GM21717 (cell line): ENCODE results near the gene TELO2.

Source experiments
- ATAC-seq: cut with Tn5 transposase; IDR thresholded peaks from one replicate; pipeline ENCODE4 v1.9.1; 2021; ENCODE audit warnings: mild to moderate bottlenecking, moderate library complexity; ENCODE audit not compliant: unreplicated experiment

TELO2 gene

DNA sequence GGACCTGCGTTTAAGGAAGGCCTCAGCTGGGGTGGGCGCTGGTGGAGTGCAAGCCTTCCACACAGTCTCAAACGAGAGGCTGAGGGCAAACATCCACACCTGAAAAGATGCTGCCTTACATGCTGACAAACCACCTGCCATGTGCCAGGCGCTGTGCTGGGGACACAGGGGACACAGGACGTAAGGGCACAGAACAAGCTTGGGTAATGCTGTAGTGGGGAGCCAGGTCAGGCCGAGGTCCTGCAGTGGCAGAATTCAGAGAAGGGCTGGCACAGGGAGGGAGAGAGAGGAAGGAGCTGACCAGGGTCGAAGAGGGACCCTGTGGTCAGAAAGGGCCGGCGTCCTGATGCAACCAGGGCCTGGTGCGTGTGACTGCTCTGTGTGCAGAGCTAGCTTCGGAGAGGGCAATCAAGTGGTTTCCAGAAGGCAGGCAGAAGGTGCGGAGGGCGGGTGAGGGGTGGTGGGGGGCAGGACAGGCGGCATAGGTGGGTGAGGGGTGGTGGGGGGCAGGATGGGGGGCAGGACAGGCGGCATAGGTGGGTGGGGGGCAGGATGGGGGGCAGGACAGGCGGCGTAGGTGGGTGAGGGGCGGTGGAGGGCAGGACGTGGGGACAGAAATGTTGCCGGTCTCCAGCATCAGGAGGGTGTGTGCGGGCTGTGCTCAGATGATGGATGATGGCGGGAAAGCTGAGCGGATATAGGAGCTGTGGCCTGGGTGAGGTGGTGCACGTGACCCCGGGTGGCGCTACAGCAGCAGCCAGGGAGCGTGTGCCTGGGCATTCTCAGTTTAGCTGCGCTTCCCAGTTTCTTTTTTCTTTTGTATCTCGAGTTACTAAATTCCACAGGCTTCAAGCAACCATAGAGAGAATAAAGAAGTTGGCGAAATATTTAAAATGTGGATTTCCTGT is 18.8 kb downstream of the TELO2 start:
- no peak for ATAC-seq

DNA sequence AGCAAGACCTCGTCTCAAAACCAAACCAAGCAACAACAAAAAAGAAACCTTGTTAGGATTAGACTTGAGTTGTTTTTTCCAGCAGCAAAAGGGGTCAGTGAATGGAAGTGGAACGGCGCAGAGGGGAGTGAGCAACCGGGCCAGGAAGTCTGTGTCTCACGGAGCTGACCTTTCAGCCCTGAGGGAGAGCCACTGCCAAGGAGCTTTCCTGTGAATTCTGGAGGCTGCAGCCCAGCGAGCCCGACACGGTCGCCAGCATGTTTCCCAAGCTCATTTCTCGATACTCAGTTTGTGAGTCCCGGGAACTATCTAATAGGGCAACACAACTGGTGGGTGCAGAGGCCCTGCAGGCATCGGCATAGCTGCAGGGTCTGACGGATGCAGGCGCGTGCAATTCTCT is 19.6 kb downstream of the TELO2 start:
- ATAC-seq, result no peak

DNA sequence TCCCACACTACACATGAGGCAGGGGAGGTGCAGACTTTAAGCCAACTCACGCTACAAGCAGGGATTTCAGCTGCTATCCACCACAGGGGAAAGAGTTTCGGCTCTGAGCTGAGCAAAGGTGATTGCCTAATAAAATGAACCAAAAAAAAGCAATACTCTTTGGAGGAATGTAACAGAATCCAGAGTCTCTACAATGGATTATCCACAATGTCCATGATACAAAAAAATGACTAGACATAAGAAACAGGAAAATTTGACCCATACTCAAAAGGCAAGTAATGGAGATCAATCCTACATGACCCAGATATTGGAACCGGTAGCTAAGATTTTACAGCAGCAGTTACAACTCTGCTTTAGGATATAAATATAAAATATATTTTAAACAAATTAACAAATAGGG is 21.3 kb downstream of the TELO2 start:
- no peak for ATAC-seq

DNA sequence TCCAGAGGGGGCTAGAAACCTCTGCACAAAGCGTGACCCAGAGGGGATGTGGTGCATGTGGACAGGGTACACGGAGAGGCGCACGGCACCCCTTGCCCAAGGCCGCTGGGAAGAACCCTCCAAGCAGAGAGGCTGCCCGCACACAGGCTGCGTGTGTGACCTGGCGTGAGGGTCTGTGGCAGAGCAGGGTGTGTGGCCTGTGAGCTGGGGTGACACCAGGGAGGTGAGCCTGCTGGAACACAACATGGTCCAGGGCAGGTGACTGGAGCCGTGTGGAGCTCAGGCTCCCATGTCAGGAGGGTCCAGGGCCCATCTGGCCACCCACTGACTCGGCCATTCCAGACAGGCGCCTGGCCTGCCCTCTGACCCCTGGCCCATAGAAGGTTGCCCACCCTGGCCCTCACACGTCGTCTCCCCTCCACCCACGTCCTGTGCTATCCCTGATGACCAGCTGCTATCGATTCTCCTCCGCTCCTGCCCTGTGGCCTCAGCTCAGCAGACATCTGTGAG is 25.5 kb downstream of the TELO2 start:
- ATAC-seq, result no peak

DNA sequence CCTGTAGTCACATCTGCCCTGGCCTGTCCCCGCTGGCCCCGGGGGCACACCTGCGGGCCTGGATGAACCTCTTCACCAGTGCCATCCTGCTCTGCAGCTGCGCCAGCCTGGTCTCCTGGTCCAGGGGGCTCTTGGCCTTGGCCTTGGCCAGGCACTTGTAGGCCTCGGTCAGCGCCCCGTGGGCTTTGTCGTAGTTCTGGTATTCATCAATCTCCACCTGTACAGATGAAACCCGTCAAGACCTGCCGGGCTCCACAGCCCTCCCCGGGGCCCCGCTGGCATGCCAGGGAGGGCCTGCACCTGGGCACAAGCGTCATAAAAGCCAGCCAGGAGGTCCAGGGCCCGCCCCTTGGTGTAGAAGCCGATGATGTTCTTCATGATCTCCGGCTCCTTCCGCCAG is 26.7 kb downstream of the TELO2 start:
- ATAC-seq, result no peak

DNA sequence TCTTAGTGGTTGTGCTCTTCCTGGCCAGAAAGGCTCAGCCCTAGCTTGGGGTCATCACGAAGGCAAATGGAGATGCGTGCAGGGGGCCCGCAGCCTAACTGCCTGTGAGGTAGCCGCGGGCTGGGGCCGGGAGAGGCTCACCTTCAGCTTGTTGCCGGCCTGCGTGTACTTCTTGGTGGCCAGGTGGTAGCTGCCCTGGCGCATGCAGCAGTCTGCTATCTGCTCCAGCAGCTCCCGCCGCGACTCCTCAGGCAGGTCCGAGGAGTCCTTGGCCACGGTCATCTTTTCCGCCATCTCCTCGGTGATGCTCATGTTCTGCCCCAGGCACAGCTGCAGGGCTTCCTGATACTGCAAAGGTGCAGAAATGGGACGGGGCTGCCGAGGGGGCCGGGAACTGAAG is 27.3 kb downstream of the TELO2 start:
- ATAC-seq, result no peak

DNA sequence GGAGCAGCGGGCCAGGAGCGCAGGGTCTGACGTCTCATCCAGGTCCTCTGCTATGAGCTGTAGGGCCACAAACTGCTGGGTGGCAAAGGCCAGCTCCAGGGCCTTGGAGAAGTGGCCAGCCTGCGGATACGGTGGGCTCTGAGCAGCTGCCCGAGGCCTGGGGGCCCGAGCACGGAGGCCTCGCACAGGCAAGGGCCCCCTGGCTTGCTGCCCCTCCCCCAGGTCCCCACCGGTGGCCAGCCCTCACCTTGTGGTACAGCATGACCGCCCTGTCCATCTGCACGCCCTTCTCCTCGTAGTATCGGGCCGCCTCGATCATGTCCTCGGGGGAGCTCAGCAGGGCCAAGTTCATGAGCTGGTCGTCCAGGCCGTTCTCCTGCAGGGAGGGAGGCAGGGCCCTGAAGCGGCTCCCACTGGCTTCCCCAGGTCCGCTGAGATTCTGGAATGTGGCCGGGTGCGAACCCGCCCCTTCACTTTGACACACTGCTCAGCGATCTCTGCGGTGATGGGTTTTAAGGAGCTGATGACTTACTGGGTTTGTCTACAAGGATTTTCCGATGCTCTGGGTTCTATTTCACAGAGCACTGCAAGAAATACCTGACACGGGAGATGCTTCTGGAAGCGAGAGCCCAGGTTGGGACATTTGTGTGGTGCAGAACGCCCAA is 30.6 kb downstream of the TELO2 start:
- ATAC-seq, result no peak

DNA sequence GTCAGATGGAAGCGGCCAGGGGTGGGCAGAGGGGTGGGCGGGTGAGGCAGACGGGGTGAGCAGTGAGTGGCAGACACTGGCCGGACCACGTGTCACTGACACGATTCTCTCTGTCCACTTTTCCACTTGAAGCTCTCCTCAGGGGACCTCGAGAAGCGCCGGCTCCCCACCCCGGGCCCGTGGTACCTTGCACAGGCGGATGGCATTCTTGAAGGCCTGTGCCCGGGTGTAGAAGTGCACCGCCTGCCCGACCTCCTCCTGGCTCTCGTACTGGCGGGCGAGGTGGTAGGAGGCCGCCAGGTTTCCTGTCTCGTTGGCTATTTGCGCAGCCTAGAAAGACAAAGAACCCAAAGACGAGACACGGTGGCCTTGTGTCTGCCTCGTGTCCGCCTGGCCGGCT is 31.2 kb downstream of the TELO2 start:
- ATAC-seq, result no peak

DNA sequence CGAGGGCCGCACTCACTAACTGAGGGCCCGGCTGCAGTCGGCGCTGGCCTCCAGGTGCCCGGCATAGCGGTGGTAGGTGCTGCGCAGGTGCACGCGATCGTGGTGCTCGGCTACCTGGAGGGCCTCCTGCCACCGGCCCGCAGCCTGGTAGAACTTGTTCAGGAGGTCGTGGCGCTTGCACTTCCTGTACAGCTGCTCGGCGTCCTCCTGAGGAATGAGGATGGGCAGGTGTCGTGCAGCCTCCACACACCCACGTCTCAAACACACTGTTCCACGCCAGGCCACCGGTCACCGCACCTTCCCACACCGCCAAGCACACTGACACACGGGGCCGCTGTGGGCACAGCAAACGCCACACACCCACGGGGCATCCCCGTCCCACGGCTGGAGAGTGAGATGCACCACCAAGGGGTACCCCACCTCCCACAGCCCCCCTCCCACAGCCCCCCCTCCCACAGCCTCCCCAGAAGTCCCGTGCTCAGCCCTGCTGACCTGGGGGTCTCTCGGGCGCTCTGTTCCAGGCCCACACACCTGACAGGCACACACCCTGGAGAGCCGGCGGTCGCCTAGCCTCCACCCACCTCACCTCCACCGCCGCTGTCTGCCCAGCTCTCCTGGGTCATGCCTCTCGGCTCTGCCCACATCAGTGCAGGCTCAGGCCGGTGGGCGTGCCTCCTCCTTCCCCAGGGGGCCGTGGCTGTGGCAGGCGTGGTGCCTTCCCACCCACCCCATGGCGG is 32.9 kb downstream of the TELO2 start:
- ATAC-seq, result no peak

DNA sequence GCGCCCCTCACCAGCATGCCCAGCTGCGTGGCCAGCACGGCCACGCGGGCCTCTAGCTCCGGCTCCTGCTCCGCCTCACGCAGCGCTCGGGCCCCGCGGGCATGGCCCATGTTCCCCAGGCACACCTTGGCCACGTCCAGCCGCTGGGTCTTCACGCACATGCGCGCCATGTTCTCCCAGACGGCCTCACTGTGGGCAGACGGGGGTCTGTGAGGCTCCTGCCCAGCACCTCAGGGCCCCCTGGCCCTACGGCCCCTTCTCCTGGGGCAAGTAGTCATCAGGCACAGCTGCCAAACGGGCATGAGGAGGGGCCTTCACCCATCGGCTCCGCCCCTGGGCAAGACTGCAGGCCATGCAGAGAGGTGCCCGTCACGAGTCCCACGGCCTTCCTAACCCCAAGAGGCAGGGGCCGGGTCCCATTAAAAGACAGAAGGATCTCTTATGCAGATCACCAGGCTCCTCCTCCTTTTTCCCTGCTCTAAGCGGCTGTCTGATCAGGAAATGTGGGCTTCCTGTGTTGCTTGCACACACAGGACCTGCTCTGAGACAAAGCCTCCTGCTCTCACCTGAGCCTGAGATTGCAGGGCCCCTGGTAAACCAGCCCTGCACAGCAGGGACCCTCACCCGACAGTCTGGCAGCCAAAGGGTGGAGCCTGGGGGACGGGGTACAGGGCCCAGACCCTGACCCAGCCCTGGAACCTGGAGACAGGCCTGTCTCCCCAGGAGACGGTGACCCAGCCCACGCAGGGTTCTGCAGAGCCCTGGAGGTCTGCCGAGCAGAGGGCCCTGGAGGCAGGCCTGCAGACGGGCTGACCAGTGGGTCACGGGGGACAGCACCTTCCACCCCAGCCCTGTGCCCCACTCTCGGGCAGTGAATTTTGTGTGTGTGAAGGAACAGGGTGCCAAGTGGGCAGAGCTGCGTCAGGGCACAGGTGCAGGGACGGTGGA is 33.7 kb downstream of the TELO2 start:
- ATAC-seq, result no peak

DNA sequence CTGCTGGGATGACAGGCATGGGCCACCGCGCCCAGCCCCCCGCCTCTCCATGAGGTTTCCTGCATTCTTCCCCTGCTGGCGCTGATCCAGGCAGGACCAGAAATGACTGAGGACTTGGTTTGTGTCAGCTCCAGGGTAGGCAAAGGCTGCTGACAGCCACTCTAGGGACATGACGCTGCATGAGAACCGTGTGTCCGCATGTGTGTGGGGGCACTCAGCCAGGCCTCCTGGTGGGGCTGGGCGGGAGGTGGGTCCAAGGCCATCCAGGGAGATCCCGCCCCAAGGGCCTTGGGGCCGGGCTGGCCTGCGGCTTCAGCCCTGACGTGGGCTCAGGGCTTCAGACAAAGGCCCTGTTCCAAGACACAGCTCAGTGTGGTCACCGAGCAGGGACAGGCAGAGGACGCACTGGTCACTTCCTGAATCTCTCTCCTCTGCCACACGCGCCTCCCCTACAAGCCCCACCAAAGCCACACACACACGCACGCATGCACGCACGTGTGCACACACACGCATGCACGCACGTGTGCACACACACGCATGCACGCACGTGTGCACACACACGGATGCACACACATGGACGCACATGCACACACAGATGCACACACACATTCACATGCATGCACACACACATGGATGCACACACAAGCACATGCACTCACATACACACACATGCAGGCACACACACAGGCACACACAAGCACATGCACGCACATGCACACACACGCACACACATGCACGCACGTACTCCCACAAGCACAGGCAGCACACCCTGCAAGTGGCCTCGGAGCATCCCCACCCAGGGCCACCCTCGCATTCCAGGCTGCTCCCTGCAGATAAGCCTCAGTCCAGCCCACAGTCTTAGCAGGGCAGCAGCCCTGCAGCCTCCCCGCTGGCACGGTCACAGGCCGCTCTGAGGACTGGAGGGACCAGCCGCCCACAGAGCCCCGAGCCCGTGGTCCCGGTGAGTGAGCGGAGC is 35.0 kb downstream of the TELO2 start:
- ATAC-seq, result no peak

DNA sequence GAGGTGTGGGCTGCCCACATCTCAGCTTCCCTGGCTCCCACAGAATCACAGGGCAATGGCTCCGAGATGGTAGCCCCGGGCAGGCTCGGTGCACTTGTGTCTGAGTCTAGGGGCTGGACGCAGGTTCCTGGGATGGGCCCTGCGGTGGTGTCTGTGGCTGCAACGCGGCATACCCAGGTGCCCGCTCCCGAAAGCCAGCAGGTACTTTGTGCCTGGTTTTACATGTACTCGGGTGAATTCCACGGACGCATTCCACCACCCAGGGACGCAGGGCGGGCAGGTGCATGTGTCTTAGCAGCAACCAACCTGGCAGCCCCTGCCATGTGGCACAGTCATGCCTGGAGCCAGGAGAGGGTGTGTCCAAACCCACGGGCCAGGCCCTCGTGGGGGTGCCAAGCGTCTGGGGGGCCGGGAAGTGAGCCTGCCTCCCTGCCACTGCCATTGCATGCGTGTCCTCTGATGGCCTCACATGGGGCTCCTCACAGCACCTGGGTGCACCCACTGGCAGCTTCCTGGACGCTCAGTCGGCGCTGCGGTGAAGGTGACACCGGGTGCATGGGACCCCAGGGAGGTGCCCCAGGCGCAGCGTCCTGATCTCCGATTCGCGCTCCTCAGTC is 35.9 kb downstream of the TELO2 start:
- no peak for ATAC-seq

DNA sequence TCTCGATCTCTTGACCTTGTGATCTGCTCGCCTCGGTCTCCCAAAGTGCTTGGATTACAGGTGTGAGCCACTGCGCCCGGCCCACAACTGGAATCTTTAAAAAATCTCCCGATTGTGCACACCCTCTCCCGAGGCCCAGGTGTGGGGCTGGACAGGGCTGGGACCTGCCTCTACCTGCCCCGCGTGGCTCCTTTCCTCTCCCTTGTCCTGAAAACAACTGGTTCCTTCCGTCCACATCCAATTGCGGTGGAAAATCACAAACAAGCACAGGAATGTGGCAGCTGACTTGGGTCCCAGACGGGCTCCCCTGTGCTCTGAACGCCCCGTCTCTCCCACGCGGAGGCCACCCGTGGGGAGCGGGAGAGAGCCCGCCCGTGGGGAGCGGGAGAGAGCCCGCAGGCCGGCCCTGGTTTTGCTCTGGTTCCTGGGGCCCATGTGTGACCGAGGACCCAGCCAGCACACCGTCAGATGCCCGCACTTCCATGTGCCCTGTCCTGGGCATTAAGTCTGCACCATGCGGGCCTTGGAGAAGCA is 37.3 kb downstream of the TELO2 start:
- ATAC-seq, result no peak

DNA sequence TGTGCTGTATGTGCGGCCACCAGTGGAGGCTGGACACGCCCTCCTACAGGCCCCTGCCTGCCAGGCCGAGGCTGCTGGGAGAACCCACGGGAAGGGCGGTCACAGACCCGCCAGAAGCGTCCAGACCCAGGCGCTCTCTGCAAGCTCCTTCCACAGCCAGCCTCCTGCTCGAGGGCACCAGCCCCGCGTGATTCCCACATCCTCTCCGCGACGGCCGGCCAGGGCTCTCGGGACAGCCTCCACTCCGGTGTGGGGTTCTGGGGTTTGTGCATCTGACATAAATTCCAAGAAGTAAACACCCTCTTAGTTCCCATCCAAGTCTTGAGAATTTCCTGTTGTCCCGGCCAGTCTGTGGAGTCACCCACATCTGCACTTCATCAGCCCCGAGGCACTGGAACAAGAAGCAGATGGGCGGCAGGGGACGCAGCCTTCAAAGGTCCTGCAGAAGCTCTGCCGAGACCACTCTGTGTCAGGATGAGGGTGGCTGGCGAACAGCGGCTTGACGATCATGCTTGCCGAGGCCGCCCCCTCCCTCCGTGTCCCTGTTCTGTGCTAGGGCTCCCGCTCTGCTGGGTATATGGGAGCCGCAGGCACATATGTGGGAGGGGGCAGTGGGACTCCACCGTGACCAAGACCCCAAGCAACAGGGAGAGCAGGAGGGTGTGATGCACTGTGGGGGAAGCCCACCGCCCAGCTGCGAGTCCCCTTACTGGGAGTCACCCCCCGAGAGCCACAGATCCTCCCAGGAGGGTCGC is 37.9 kb downstream of the TELO2 start:
- no peak for ATAC-seq

DNA sequence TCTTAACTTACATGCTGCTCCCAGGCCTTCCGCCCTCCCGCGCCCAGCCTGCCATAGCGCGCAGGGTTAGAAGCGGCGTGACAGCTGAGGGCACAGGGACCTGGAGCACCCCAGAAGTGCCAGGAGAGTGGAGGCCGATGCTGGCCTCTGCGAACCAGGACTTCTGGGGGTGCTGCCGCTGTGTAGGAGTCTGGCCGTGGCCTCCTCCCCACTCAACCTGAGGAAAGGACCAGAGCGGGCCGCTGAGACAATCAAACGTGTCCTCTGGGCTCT is 38.4 kb downstream of the TELO2 start:
- no peak for ATAC-seq

DNA sequence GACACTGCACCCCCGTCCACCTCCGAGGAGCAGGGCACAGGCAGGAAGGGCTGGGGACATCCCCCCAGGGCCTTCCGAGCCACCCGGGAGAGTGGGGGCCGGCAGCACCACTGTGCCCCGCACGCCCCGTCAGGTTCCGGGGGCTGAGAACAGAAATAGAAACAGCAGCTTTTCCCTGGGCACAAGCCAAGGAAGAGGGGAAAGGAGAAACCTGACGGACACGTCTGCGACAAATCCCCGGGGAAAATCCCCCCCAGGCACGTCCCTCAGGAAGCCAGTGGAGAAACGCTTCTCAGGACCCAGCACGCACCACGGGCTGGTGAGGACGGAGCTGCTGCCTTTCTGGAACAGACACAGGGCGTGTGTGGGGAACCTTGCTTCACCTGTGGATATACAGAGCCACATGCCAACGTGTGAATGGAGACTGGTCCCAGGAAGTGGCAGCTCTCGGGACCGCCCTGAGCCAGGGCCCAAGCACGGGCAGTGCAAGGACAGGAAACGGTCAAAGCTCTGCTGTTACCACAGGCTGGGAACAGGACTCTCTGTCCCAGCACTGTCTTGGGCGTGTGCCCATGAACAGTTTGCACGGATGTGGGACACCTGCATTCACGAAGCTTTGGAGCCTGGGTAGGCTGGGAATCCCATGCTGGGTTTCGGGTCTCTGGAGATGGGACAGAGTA is 39.1 kb downstream of the TELO2 start:
- no peak for ATAC-seq

DNA sequence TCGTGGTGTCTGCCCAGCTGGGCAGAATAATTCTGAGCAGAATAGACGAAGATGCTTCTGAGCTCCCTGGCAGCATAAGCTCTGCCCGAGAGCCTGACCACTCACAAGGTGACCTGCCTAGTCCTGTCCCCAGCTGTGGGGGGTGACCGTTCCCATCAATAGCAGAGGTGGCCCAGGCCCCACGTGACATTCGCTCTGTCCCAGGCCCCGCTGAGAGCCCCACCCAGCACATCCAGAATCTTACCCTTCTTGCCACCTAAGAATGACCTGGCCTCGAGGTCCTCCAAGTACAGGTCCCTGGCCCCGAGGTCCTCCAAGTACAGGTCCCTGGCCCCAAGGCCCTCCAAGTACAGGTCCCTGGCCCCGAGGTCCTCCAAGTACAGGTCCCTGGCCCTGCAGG is 39.6 kb downstream of the TELO2 start:
- ATAC-seq, result no peak
